ENCODE results near the gene BBS1. TPM values are rescaled to one million over a fixed set of nuclear protein-coding genes. Genes with fewer than 3 reads are reported as not detected.

The BBS1 gene
- total RNA-seq, 1 donor from 2014 or later, result 53.8 TPM

GRCh38 chr11:66476841-66477251 is 33.6 kb upstream of the BBS1 start:
- no peak for TF ChIP-seq POLR2AphosphoS5 (IDR thresholded peaks at IDR 0.05; ENCODE audit: insufficient read depth in 1 of 2, low read depth in 1 of 2)
- no peak for TF ChIP-seq POLR2A (IDR thresholded peaks at IDR 0.05)
- TF ChIP-seq, protein P1, sequence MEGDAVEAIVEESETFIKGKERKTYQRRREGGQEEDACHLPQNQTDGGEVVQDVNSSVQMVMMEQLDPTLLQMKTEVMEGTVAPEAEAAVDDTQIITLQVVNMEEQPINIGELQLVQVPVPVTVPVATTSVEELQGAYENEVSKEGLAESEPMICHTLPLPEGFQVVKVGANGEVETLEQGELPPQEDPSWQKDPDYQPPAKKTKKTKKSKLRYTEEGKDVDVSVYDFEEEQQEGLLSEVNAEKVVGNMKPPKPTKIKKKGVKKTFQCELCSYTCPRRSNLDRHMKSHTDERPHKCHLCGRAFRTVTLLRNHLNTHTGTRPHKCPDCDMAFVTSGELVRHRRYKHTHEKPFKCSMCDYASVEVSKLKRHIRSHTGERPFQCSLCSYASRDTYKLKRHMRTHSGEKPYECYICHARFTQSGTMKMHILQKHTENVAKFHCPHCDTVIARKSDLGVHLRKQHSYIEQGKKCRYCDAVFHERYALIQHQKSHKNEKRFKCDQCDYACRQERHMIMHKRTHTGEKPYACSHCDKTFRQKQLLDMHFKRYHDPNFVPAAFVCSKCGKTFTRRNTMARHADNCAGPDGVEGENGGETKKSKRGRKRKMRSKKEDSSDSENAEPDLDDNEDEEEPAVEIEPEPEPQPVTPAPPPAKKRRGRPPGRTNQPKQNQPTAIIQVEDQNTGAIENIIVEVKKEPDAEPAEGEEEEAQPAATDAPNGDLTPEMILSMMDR (IDR thresholded peaks at IDR 0.05), result no peak
- Histone ChIP-seq H3K27me3 (no peaks in the 10 kb centered on the region), H3K27ac (no peak overlapping the region), H3K4me1 (peaks cover 26% of the 10 kb centered on the region), H3K36me3 (peaks cover 0 to 15% of the 10 kb centered on the region in 2 donors), H3K9me3 (no peaks in the 10 kb centered on the region), H3K4me3 (no peak overlapping the region)
- DNase-seq (ENCODE audit: extremely low spot score in 2 of 2), result no peak
- intact Hi-C loops (cut with DNase I), result no loop called here

- Histone ChIP-seq H3K9me3 (no peaks in the 10 kb centered on the region), H3K27ac (no peak overlapping the region), H3K36me3 (peaks cover 0 to 9% of the 10 kb centered on the region in 2 donors), H3K4me1 (peaks cover 26% of the 10 kb centered on the region), H3K27me3 (no peaks in the 10 kb centered on the region), H3K4me3 (no peak overlapping the region)
- DNase-seq (ENCODE audit: extremely low spot score in 2 of 2), result no peak
- intact Hi-C loops (cut with DNase I), result no loop called here
- no peak for TF ChIP-seq POLR2AphosphoS5 (IDR thresholded peaks at IDR 0.05; ENCODE audit: insufficient read depth in 1 of 2, low read depth in 1 of 2)
- TF ChIP-seq, protein P1 (IDR thresholded peaks at IDR 0.05), result no peak
- TF ChIP-seq POLR2A (IDR thresholded peaks at IDR 0.05), result no peak
Observed at GRCh38 chr11:66477263-66478201, 32.9 kb upstream of the BBS1 start.

DNA sequence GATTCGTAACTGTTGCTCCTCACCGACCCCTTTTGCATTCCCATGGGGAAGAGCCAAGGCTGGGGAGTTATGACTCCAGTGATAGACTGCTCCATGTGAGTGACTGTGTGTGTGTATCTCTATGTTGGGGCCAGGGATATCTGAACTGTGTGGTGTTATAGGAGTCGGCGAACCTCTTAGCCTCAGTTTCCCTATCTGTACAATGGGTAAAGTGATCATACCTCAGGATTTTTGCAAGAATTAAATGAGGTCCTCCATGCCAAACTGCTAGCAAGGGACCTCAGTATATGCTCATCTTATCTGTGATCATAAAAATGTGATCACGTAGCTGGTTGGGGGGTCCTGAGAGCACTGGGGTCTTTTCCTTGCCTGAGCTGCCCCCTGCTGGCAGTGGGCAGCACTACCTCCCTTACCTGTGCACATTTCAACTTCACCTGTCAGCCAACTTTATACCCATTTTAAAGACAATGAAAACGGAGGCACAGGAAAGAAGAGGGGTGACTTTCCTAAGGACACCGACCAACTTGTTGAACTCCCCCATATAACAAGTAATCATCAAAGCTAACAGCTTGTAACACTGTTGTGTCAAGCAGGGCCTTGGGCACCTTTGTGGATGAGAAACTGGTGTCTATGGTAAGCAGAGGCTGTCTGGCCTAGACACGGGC is 31.6 kb upstream of the BBS1 start:
- H3K4me3 ChIP-seq, result peak overlapping the region; percentile 74 to 77
- DNase-seq (ENCODE audit: extremely low spot score in 2 of 2), result no peak
- TF ChIP-seq POLR2AphosphoS5 (IDR thresholded peaks at IDR 0.05; ENCODE audit: insufficient read depth in 1 of 2, low read depth in 1 of 2) (no peak), POLR2A (IDR thresholded peaks at IDR 0.05) (no peak)
- TF ChIP-seq, protein P1 (IDR thresholded peaks at IDR 0.05), result peak; percentile 46 to 52 (median 47)
- no peaks in the 10 kb centered on the region for H3K9me3 ChIP-seq
- H3K27me3 ChIP-seq, result no peaks in the 10 kb centered on the region
- peak overlapping the region; percentile 82 for H3K27ac ChIP-seq
- H3K4me1 ChIP-seq, result peaks cover 26% of the 10 kb centered on the region
- intact Hi-C loops (cut with DNase I), result no loop called here
- H3K36me3 ChIP-seq, result no peaks in the 10 kb centered on the region

GRCh38 chr11:66479394-66480116 is 30.9 kb upstream of the BBS1 start:
- Histone ChIP-seq H3K4me3 (peak overlapping the region; percentile 74 to 77), H3K36me3 (no peaks in the 10 kb centered on the region), H3K4me1 (peaks cover 26% of the 10 kb centered on the region), H3K9me3 (no peaks in the 10 kb centered on the region), H3K27ac (peak overlapping the region; percentile 82), H3K27me3 (no peaks in the 10 kb centered on the region)
- intact Hi-C loops (cut with DNase I), result no loop called here
- TF ChIP-seq POLR2AphosphoS5 (IDR thresholded peaks at IDR 0.05; ENCODE audit: insufficient read depth in 1 of 2, low read depth in 1 of 2), result no peak
- TF ChIP-seq POLR2A (IDR thresholded peaks at IDR 0.05), result no peak
- TF ChIP-seq, protein P1 (IDR thresholded peaks at IDR 0.05), result no peak
- peak in 1 of 2 donors; percentile 94 for DNase-seq (ENCODE audit: extremely low spot score in 2 of 2)

Data from vagina (tissue), 2 donors.